HG03039 (cell line): ENCODE data around the gene UQCRC2.
"Not testable (repeated sequence)": the region's sequence is repeated elsewhere in the genome, so short reads cannot be mapped to it uniquely, and the experiment has no call there.

ENCODE experiments used
- ATAC-seq: cut with Tn5 transposase; IDR thresholded peaks from one replicate; pipeline ENCODE4 v1.9.1; 2021; ENCODE audit warnings: mild to moderate bottlenecking, moderate library complexity; ENCODE audit not compliant: unreplicated experiment

Gene UQCRC2

DNA sequence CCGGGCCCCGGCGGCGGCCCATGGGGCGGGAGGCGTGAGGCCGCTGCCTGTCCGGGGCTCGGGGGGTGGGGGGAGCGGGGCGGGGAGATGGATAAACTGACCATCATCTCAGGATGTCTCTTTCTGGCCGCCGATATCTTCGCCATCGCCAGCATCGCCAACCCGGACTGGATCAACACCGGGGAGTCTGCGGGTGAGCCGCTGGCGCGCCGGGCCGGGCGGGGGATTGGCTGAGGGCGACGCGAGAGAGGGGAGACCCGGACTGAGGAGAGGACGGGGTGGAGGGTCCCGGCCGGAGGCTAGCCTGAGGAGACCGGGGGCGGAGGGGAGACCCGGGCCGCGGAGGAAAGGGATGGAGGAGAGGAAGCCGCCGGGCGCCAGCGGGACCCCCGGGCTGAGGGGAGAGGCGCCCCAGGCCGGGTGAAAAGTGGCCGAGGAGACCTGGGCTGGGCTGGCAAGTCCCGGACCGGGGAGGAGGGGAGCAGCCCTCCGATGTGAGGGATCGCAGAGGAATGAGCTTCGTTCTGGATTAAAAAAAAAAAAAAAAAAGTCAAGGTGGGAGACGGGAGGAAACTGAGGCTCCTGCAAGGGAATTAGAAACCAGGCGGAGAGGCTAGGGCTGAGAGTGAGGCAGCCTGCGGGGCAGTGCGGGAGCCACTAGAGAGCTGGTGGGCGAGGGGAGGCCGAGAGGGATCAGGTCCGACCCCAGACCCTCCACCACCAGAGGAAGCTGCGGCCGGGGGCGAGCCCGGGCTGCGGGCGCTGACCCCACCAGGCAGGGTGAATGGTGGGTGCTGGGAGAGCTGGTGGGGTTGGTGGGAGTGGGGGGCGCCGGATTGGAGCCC is 55.3 kb downstream of the UQCRC2 start:
- no peak for ATAC-seq

DNA sequence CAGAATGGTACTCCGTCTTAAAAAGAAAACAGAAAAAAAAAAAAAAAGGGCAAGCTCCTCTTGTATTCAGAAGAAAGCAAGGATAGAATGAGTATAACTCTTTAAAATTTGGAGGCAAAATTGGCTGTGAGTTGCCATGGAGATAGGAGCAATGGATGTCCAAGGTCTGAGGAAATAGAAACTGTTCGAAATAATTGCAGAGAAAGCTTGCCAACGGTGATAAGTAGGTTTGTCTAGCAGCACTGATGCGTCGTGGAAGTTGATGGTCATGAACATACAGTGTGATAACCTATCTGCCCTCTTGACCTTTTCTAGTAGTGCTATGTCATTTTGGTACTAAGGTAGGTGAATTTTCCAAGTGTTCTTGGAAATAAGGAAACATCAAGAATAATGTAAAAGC is 57.7 kb downstream of the UQCRC2 start:
- no peak for ATAC-seq

- no peak for ATAC-seq
Observed at GRCh38 chr16:22012241-22012640, 59.1 kb downstream of the UQCRC2 start.

DNA sequence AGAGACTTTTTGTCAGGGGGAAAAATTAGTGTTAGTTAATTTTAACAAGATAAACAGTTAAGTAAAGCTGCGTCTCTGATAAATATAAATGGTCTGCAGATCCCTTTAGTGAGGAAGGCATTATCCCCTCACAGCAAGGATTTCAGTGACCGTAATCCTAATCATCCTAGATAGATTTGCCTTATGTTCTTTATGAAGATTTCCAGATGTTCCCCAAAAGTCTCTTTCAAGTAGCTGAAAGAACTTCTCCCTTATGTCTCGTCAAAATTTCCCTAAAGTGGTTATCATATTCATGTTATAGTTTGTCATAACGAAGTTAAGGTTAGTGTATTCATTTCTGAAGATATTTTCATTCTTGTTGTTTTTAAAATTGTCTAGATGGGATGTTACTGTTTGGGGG is 60.3 kb downstream of the UQCRC2 start:
- ATAC-seq = no peak

DNA sequence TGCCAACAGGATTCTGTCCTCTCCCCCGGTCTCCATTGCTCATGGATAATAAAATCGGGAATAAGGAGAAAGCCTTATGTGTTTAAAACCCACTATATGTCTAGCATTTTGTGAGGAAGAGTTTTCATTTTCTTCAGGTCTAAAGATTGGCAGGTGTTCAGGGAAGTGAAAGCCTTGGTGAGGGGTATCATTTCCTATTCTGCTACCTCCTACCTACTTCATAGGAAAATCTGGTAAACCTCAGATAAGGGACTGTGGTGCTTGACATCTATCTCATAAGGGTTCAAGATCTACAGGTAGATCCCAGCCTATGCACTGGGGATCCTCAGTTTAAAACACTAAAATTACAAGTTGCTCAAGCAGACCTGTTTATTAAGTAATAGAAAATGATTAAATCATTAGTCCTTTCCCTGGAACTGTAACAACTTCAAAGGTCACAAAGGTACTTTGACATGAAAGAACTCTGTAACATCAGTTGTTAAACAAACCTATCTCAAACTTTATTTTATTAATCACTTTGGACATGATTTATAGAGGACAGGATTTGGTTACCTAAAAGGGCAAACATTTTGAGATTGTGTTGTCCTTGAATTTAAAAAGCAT is 61.2 kb downstream of the UQCRC2 start:
- no peak for ATAC-seq

- ATAC-seq = no peak
Observed at GRCh38 chr16:22016927-22017326, 63.8 kb downstream of the UQCRC2 start.

GRCh38 chr16:22018559-22018958 is 65.4 kb downstream of the UQCRC2 start:
- ATAC-seq = no peak

- no peak for ATAC-seq
Observed at GRCh38 chr16:22022151-22022550, 69.0 kb downstream of the UQCRC2 start.

DNA sequence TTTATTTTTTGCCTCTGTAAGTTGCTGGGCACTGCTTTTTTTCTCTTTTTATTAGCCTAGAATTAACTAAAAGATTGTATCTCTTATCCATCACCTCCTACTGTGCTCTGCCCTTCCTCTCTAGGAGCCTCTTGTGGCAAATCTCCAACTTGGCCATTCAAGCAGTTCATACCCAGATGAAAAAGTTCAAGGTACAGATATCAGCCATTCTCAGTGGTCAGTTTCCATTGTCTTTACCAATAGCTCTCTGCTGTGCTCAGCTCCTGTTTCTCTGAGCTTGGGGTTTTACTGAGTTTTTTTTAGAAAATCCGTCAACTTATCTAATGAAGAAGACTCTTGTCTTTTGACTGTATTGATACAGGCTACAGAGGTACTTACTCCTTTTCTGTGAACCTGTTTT is 70.3 kb downstream of the UQCRC2 start:
- no peak for ATAC-seq

GRCh38 chr16:22024785-22025184 is 71.6 kb downstream of the UQCRC2 start:
- not testable (repeated sequence) for ATAC-seq

DNA sequence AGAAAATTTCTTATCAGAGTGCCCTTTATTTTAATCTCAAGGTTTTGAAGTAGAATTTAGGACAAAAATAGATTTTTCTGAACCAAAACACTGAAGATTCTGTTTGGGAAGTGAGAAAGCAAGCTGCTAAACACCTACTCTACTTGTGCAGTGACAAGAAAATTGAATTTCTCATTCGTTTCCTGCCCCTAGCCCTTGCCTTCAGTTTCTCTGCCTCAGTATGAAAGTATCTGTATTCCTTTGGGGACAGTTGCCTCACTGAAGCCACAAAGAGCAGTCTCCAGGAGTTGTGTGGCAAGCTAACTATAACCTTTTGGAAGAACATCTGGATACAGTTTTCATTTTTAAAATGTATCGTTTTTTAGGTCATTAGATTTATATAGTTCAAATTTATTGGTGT is 74.5 kb downstream of the UQCRC2 start:
- ATAC-seq = no peak

DNA sequence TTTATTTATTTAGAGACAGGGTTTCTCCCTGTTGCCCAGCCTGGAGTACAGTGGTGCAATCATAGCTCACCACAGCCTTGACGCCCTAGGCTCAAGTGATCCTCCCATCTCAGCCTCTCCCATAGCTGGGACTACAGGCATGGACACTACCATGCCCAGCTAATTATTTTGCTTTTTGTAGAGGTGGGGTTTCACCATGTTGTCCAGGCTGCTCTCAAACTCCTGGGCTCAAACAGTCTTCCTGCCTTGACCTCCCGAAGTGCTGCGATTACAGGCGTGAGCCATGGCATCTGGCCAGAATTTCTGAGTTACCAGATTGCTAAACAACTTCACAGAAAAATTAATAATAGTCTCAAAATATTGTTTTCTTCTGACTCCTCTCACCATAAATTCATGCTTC is 76.5 kb downstream of the UQCRC2 start:
- no peak for ATAC-seq

DNA sequence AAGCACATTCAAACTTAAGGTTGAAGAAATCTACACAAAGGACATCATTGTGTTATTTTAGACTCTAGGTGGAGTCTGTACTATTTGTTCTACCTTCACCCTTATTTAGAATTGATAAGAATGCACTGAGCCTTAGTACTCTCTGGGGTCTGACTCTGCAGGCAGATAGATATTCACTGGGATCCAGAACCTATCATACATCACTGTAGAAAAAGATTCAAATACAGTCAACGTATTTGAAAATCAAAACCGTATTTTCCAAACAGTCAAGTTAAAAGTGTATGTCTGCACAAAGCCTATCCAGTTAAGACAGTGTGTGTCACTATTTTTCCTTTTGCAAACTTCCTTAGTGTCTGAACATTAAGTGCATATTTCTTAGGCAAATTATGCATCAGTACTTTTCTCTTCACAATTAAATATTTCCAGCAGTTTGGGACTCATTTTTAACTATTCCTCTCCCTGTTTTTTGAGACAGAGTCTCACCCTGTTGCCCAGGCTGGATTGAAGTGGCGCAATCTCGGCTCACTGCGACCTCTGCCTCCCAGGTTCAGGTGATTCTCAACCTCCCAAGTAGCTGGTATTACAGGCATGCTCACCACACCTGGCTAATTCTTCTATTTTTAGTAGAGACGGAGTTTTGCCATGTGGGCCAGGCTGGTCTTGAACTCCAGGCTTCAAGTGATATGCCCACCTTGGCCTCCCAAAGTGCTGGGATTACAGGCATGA is 77.1 kb downstream of the UQCRC2 start:
- no peak for ATAC-seq

DNA sequence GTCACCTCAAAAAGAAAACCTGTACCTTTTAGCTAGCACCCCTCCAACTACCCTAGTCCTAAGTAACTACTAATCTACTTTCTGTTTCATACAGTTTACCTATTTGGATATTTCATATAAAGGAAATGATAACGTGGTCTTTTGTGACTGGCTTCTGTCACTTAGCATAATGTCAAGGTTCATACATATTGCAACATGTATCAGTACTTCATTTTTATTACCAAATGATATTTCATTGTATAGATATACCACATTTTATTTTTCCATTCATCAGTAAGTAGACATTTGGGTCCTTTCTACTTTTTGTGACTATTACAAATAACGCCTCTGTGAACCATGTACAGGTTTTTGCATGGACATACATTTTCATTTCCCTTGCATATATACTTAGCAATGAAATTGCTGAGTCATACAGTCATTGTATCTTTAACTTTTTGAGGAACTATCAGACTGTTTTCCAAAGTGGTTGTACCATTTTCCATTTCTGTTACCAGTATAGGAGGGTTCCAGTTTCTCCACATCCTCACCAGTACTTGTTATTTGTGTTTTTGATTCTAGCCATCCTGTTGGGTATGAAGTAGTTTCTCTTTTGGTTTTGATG is 78.4 kb downstream of the UQCRC2 start:
- ATAC-seq = no peak
